Measurements from ENCODE around the gene STX10. TPM values are rescaled to one million over a fixed set of nuclear protein-coding genes. Genes with fewer than 3 reads are reported as not detected.

Gene STX10
- total and polyA plus RNA-seq, 9 of the 15 experiments (the other 6 are each of a cell fraction or from before 2014, with no cell fraction given), result 0.51 to 66.3 (median 31.0) TPM

GRCh38 chr19:13153569-13154240 is 3.5 kb upstream of the STX10 start (continued):
- TF ChIP-seq E2F8 (IDR thresholded peaks at IDR 0.05; ENCODE audit: low read depth, partially characterized antibody), result no peak
- no peak; the same call in 1 of the 2 replicates for TF ChIP-seq ZNF12 (CRISPR knock-in tag; IDR thresholded peaks at IDR 0.05)
- no peak; the same call in 1 of the 2 replicates for TF ChIP-seq XRCC5 (IDR thresholded peaks at IDR 0.05; ENCODE audit: low read depth, low read length)
- no peak for TF ChIP-seq LEF1 (IDR thresholded peaks at IDR 0.05)
- no peak for TF ChIP-seq NELFE (IDR thresholded peaks at IDR 0.05; ENCODE audit: insufficient read depth, insufficient read length)
- TF ChIP-seq TFE3 (CRISPR knock-in tag; IDR thresholded peaks at IDR 0.05), result no peak
- TF ChIP-seq SLC30A9 (CRISPR knock-in tag; IDR thresholded peaks at IDR 0.05), result no peak
- TF ChIP-seq POLR2B (IDR thresholded peaks at IDR 0.05; ENCODE audit: low read depth, partially characterized antibody), result no peak
- TF ChIP-seq NCOA2 (IDR thresholded peaks at IDR 0.05; ENCODE audit: partially characterized antibody in 2 of 2), result no peak
- peak; percentile 52 for TF ChIP-seq TAF1 (IDR thresholded peaks at IDR 0.05; ENCODE audit: control insufficient read depth, extremely low read depth, insufficient read depth, low read length, severe bottlenecking)
- no peak for TF ChIP-seq ETV6 (IDR thresholded peaks at IDR 0.05; ENCODE audit: borderline replicate concordance in 1 of 2, low read depth in 2 of 2, low read length in 1 of 2)
- 0 out of 2 replicates have a peak, but pooled peaks have one; percentile 77 for TF ChIP-seq ETV6 (CRISPR knock-in tag; IDR thresholded peaks at IDR 0.05; ENCODE audit: borderline replicate concordance)
- no peak for TF ChIP-seq PHTF2 (CRISPR knock-in tag; IDR thresholded peaks at IDR 0.05)
- no peak for TF ChIP-seq ZNF77 (CRISPR knock-in tag; IDR thresholded peaks at IDR 0.05)
- no peak for TF ChIP-seq SAP30 (IDR thresholded peaks at IDR 0.05; ENCODE audit: borderline replicate concordance, insufficient read depth, low read depth, low read length, poor library complexity, severe bottlenecking)
- TF ChIP-seq SMARCB1 (IDR thresholded peaks at IDR 0.05; ENCODE audit: insufficient read length, low read depth), result no peak
- TF ChIP-seq PML (IDR thresholded peaks at IDR 0.05; ENCODE audit: low read length), result peak; percentile 7; the same call in 1 of the 2 replicates
- no peak for TF ChIP-seq BDP1 (IDR thresholded peaks at IDR 0.05; ENCODE audit: insufficient read depth, insufficient read length)
- TF ChIP-seq EZH2 (IDR thresholded peaks at IDR 0.05; ENCODE audit: borderline replicate concordance, low read depth, low read length), result no peak
- no peak for TF ChIP-seq RCOR1 (IDR thresholded peaks at IDR 0.05; ENCODE audit: borderline replicate concordance in 1 of 2, low read depth in 2 of 2, low read length in 2 of 2)
- TF ChIP-seq HSF4 (CRISPR knock-in tag; IDR thresholded peaks at IDR 0.05; ENCODE audit: borderline replicate concordance), result no peak
- TF ChIP-seq ZHX1 (conservative IDR thresholded peaks at IDR 0.05; ENCODE audit: low read length), result no peak

Data from K562 (cell line).